Measurements from ENCODE around the gene MYRIP. TPM values are rescaled to one million over a fixed set of nuclear protein-coding genes. Genes with fewer than 3 reads are reported as not detected.

Gene MYRIP
- total and polyA plus RNA-seq, 2 of the 4 experiments (the other 2 are of a cell fraction) = not detected

DNA sequence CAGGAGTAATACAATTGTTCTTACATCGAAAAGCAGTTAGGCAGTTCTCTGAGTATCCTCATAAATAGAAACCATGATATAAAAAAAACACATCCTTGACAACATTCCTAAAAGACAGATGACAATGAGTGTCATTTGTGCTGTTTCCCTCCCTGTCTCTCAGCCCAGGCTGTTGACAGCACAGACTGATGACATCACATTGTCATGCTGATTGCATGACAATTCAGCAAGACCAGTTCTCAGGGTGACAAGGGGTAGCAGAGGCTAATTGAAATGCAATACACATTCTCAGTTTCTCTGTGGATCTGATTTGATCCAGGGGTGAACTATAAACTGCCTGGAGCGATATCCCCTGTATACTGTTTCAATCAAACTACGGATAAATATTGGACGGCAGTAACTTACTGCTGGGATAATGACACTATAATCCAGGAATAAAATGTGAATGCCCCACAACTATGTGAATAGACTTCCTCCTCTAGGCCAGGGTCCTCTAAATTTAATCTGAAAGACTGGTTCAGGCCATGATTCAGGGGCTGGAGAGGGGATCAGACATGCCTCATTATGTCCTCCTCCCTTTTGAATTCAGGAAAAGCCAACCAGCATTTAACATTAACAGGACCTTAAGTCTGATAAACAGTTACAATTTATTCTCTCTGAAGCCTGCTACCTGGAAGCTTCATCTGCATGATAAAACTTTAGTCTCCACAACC, 483.4 kb downstream of the MYRIP start:
- dilution Hi-C loops (cut with HindIII; ENCODE audit: low sequenced_read_pairs, unreplicated experiment) = no loop called here

More for the DNA sequence above, 483.4 kb downstream of the MYRIP start:
- H4K5ac ChIP-seq (ENCODE audit: low read depth, low read length) = no peak overlapping the region
- intact Hi-C loops (cut with micrococcal nuclease) = no loop called here
- WGBS, 2 experiments (ENCODE audit: extremely low coverage in 2 of 2, insufficient read length in 1 of 2) = no CpG with 5 or more reads among the region's 4 CpGs
- no peaks in the 10 kb centered on the region for H3K27me3 ChIP-seq (ENCODE audit: control insufficient read depth, insufficient read depth, low read length)
- no peak overlapping the region for H3K4me3 ChIP-seq (ENCODE audit: insufficient read depth, low read depth, low read length)
- TF ChIP-seq, protein P1, sequence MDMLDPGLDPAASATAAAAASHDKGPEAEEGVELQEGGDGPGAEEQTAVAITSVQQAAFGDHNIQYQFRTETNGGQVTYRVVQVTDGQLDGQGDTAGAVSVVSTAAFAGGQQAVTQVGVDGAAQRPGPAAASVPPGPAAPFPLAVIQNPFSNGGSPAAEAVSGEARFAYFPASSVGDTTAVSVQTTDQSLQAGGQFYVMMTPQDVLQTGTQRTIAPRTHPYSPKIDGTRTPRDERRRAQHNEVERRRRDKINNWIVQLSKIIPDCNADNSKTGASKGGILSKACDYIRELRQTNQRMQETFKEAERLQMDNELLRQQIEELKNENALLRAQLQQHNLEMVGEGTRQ (IDR thresholded peaks at IDR 0.05; ENCODE audit: low read depth, low read length) = no peak
- no peak for TF ChIP-seq CHD1 (IDR thresholded peaks at IDR 0.05; ENCODE audit: low read depth, low read length)
- TF ChIP-seq, protein P2, sequence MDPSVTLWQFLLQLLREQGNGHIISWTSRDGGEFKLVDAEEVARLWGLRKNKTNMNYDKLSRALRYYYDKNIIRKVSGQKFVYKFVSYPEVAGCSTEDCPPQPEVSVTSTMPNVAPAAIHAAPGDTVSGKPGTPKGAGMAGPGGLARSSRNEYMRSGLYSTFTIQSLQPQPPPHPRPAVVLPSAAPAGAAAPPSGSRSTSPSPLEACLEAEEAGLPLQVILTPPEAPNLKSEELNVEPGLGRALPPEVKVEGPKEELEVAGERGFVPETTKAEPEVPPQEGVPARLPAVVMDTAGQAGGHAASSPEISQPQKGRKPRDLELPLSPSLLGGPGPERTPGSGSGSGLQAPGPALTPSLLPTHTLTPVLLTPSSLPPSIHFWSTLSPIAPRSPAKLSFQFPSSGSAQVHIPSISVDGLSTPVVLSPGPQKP (IDR thresholded peaks at IDR 0.05; ENCODE audit: borderline replicate concordance, low read depth, low read length) = no peak
- no peak for TF ChIP-seq RFX5 (IDR thresholded peaks at IDR 0.05; ENCODE audit: low read depth, low read length)
- no peak for TF ChIP-seq SMC3 (IDR thresholded peaks at IDR 0.05; ENCODE audit: low read depth, low read length)
- no peak for TF ChIP-seq FOS (IDR thresholded peaks at IDR 0.05; ENCODE audit: low read depth, low read length)
- TF ChIP-seq BHLHE40 (IDR thresholded peaks at IDR 0.05; ENCODE audit: low read depth, low read length) = no peak
- TF ChIP-seq NFE2L2 (IDR thresholded peaks at IDR 0.05; ENCODE audit: low read depth, low read length) = no peak
- no peak for TF ChIP-seq RAD21 (IDR thresholded peaks at IDR 0.05; ENCODE audit: low read length)
- no peak for TF ChIP-seq MAFK (IDR thresholded peaks at IDR 0.05; ENCODE audit: low read depth, low read length)
- TF ChIP-seq RCOR1 (IDR thresholded peaks at IDR 0.05; ENCODE audit: insufficient replicate concordance, low read length) = no peak
- TF ChIP-seq CEBPB (IDR thresholded peaks at IDR 0.05; ENCODE audit: low read depth, low read length) = no peak
- TF ChIP-seq, protein P3, sequence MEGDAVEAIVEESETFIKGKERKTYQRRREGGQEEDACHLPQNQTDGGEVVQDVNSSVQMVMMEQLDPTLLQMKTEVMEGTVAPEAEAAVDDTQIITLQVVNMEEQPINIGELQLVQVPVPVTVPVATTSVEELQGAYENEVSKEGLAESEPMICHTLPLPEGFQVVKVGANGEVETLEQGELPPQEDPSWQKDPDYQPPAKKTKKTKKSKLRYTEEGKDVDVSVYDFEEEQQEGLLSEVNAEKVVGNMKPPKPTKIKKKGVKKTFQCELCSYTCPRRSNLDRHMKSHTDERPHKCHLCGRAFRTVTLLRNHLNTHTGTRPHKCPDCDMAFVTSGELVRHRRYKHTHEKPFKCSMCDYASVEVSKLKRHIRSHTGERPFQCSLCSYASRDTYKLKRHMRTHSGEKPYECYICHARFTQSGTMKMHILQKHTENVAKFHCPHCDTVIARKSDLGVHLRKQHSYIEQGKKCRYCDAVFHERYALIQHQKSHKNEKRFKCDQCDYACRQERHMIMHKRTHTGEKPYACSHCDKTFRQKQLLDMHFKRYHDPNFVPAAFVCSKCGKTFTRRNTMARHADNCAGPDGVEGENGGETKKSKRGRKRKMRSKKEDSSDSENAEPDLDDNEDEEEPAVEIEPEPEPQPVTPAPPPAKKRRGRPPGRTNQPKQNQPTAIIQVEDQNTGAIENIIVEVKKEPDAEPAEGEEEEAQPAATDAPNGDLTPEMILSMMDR (conservative IDR thresholded peaks at IDR 0.05; ENCODE audit: low read depth, low read length) = no peak
- no peak for TF ChIP-seq MXI1 (IDR thresholded peaks at IDR 0.05; ENCODE audit: borderline replicate concordance, low read depth, low read length)
- no peak for TF ChIP-seq POLR2A (IDR thresholded peaks at IDR 0.05; ENCODE audit: low read depth, low read length)
- TF ChIP-seq MAZ (IDR thresholded peaks at IDR 0.05; ENCODE audit: borderline replicate concordance, low read depth, low read length) = no peak
- H2BK20ac ChIP-seq (ENCODE audit: low read depth, low read length) = no peak overlapping the region
- no peaks in the 10 kb centered on the region for H3K79me1 ChIP-seq (ENCODE audit: low read depth in 1 of 2, low read length in 2 of 2)
- H3K9me3 ChIP-seq (ENCODE audit: control insufficient read depth, insufficient read depth, low read length) = no peaks in the 10 kb centered on the region
- H3K9ac ChIP-seq (ENCODE audit: low read depth, low read length) = no peak overlapping the region
- no peak overlapping the region for H2AK5ac ChIP-seq (ENCODE audit: low read depth, low read length)
- no peaks in the 10 kb centered on the region for H4K20me1 ChIP-seq (ENCODE audit: insufficient read depth, low read length)
- no peak overlapping the region for H2AFZ ChIP-seq (replicated peaks; ENCODE audit: low read length, poor library complexity)
- no peak overlapping the region for H3K4ac ChIP-seq (ENCODE audit: low read depth, low read length)
- no peaks in the 10 kb centered on the region for H3K4me1 ChIP-seq (ENCODE audit: control insufficient read depth, insufficient read depth, low read length)
- ChIA-PET CTCF (no interaction called here), POLR2A (ENCODE audit: unreplicated experiment) (no interaction called here)
- ATAC-seq (ENCODE audit: low read depth) = no peak
- H3K56ac ChIP-seq (ENCODE audit: extremely low read depth, insufficient read depth, low read length) = no peak overlapping the region
- no peak overlapping the region for H3K27ac ChIP-seq (ENCODE audit: insufficient read depth, low read length)
- no peak overlapping the region for H4K91ac ChIP-seq (ENCODE audit: insufficient read depth, low read depth, low read length)
- H2BK5ac ChIP-seq (ENCODE audit: low read depth, low read length, poor library complexity, severe bottlenecking) = no peak overlapping the region
- no peak overlapping the region for H2AK9ac ChIP-seq (replicated peaks; ENCODE audit: low read depth, low read length, poor library complexity)
- DNase-seq = no peak
- in situ Hi-C loops (cut with MboI; ENCODE audit: low sequenced_read_pairs) = no loop called here
- H4K8ac ChIP-seq (ENCODE audit: low read depth in 2 of 2, low read length in 2 of 2) = no peak overlapping the region
- BruUV-seq (replicated peaks) = no TSS peak
- H2BK120ac ChIP-seq (ENCODE audit: low read depth, low read length) = no peak overlapping the region
- H3K9me1 ChIP-seq (ENCODE audit: insufficient read depth, low read length) = no peaks in the 10 kb centered on the region
- no peak overlapping the region for H3K18ac ChIP-seq (ENCODE audit: low read depth, low read length)
- no peak overlapping the region for H2BK15ac ChIP-seq (ENCODE audit: low read depth, low read length)
- H3K36me3 ChIP-seq (ENCODE audit: control insufficient read depth, insufficient read depth, low read length) = no peaks in the 10 kb centered on the region
- no peak overlapping the region for H3K23ac ChIP-seq (ENCODE audit: low read depth, low read length)
- no peak overlapping the region for H3K14ac ChIP-seq (replicated peaks; ENCODE audit: low read depth, low read length)
- H3K4me2 ChIP-seq (ENCODE audit: low read depth, low read length) = no peak overlapping the region
